ENCODE measurements around the gene ANGEL2.
"Not testable (repeated sequence)": the region's sequence is repeated elsewhere in the genome, so short reads cannot be mapped to it uniquely, and the experiment has no call there.

Gene ANGEL2

GRCh38 chr1:212973426-212973825 is 42.2 kb downstream of the ANGEL2 start:
- no peak for TF ChIP-seq CTCF (conservative IDR thresholded peaks at IDR 0.05)
- TF ChIP-seq ZFX (IDR thresholded peaks at IDR 0.05) = no peak
- H3K27ac ChIP-seq = no peak overlapping the region

- TF ChIP-seq ZFX (IDR thresholded peaks at IDR 0.05) = no peak
- no peak overlapping the region for H3K27ac ChIP-seq
Observed at GRCh38 chr1:212971312-212971711, 44.4 kb downstream of the ANGEL2 start.

- no peak overlapping the region for H3K27ac ChIP-seq
- TF ChIP-seq CTCF (conservative IDR thresholded peaks at IDR 0.05) (no peak), ZFX (IDR thresholded peaks at IDR 0.05) (no peak)
Observed at GRCh38 chr1:212970085-212970484, 45.6 kb downstream of the ANGEL2 start.

- no peak overlapping the region for H3K27ac ChIP-seq
- no peak for TF ChIP-seq CTCF (conservative IDR thresholded peaks at IDR 0.05)
- TF ChIP-seq ZFX (IDR thresholded peaks at IDR 0.05) = no peak
Observed at GRCh38 chr1:212968368-212968863, 47.3 kb downstream of the ANGEL2 start.

GRCh38 chr1:212967801-212968200 is 47.9 kb downstream of the ANGEL2 start:
- H3K27ac ChIP-seq = no peak overlapping the region
- TF ChIP-seq ZFX (IDR thresholded peaks at IDR 0.05) (no peak), CTCF (conservative IDR thresholded peaks at IDR 0.05) (no peak; the same call in 1 of the 2 replicates)

GRCh38 chr1:212966616-212967015 is 49.1 kb downstream of the ANGEL2 start:
- H3K27ac ChIP-seq = no peak overlapping the region
- TF ChIP-seq CTCF (conservative IDR thresholded peaks at IDR 0.05) = no peak
- TF ChIP-seq ZFX (IDR thresholded peaks at IDR 0.05) = no peak

- H3K27ac ChIP-seq = not testable (repeated sequence)
Observed at GRCh38 chr1:212964993-212965392, 50.7 kb downstream of the ANGEL2 start.

GRCh38 chr1:212964102-212964501 is 51.6 kb downstream of the ANGEL2 start:
- TF ChIP-seq CTCF (conservative IDR thresholded peaks at IDR 0.05) = no peak
- TF ChIP-seq ZFX (IDR thresholded peaks at IDR 0.05) = no peak
- no peak overlapping the region for H3K27ac ChIP-seq

Data from C4-2B (cell line).